Keratinocyte (primary cell): ENCODE data around the gene GAB4. TPM values are rescaled to one million over a fixed set of nuclear protein-coding genes. Genes with fewer than 3 reads are reported as not detected.

Experiments
- DNase-seq: peaks from one replicate; pipeline ENCODE4 v3.0.0-alpha.2; 2011; ENCODE audit warnings: low read depth, missing footprints, low spot score
- FAIRE-seq: peaks from 2 replicates; lab custom pipeline; 2011; peaks lifted over from hg19 to GRCh38; lab: Jason Lieb, UNC
- H2AFZ ChIP-seq: 2 replicates; pipeline ENCODE4 v1.6.0; 2012; ENCODE audit warnings: low read length, control low read depth, inconsistent platforms; ENCODE audit not compliant: control insufficient read depth
- H3K27ac ChIP-seq: 2 replicates; pipeline ENCODE4 v1.5.1; 2011; ENCODE audit warnings: low read length; ENCODE audit not compliant: control insufficient read depth, insufficient read depth
- H3K27me3 ChIP-seq: 3 replicates; pipeline ENCODE4 v1.6.0; 2011; ENCODE audit warnings: low read length; ENCODE audit not compliant: control insufficient read depth, insufficient read depth; ENCODE audit errors: extremely low read depth
- H3K36me3 ChIP-seq, 2 experiments: 2 replicates in 1 of 2; 3 replicates in 1 of 2; pipeline ENCODE4 v1.5.1; 2011; ENCODE audit warnings: low read length in 2 of 2, mild to moderate bottlenecking in 1 of 2; ENCODE audit not compliant: control insufficient read depth in 2 of 2, insufficient read depth in 2 of 2; ENCODE audit errors: extremely low read depth in 1 of 2
- H3K4me1 ChIP-seq: 3 replicates; pipeline ENCODE4 v1.5.1; 2011; ENCODE audit warnings: low read length; ENCODE audit not compliant: control insufficient read depth, insufficient read depth; ENCODE audit errors: extremely low read depth
- H3K4me2 ChIP-seq: 3 replicates; pipeline ENCODE4 v1.6.0; 2011; ENCODE audit warnings: low read depth, low read length; ENCODE audit not compliant: control insufficient read depth, insufficient read depth; ENCODE audit errors: extremely low read depth
- H3K4me3 ChIP-seq, 3 experiments: fragments of 200-600 bp in 1 of 3; sonication (generic) in 1 of 3; 2 replicates in 2 of 3; 3 replicates in 1 of 3; pipeline ENCODE4 v1.5.1; 2011 to 2016; ENCODE audit warnings: low read length in 3 of 3, mild to moderate bottlenecking in 3 of 3, control low read depth in 2 of 3, inconsistent platforms in 1 of 3, low read depth in 1 of 3, mixed read lengths in 1 of 3, mixed run types in 1 of 3, moderate library complexity in 1 of 3; ENCODE audit not compliant: control insufficient read depth in 2 of 3, insufficient read depth in 2 of 3; ENCODE audit errors: extremely low read depth in 1 of 3
- H3K79me2 ChIP-seq: 2 replicates; pipeline ENCODE4 v1.6.0; 2012; ENCODE audit warnings: low read length; ENCODE audit not compliant: control insufficient read depth, insufficient read depth
- H3K9ac ChIP-seq: 3 replicates; pipeline ENCODE4 v1.6.0; 2011; ENCODE audit warnings: low read length; ENCODE audit not compliant: control insufficient read depth, insufficient read depth; ENCODE audit errors: extremely low read depth
- H3K9me1 ChIP-seq: 3 replicates; pipeline ENCODE4 v1.6.0; 2011; ENCODE audit warnings: low read length; ENCODE audit not compliant: control insufficient read depth, insufficient read depth; ENCODE audit errors: extremely low read depth
- H3K9me3 ChIP-seq: 2 replicates; pipeline ENCODE4 v1.5.1; 2012; ENCODE audit warnings: low read depth, low read length; ENCODE audit not compliant: control insufficient read depth
- H4K20me1 ChIP-seq: 3 replicates; pipeline ENCODE4 v1.6.0; 2011; ENCODE audit warnings: low read length; ENCODE audit not compliant: control insufficient read depth, insufficient read depth; ENCODE audit errors: extremely low read depth
- CTCF ChIP-seq, 3 experiments: IDR thresholded peaks in 1 of 3; conservative IDR thresholded peaks in 1 of 3; optimal IDR thresholded peaks in 1 of 3; 2 replicates in 2 of 3; 3 replicates in 1 of 3; pipeline versions ENCODE3 to v1.5.1; 2011; ENCODE audit warnings: low read length in 3 of 3, mild to moderate bottlenecking in 3 of 3, moderate library complexity in 2 of 3, control low read depth in 1 of 3, inconsistent platforms in 1 of 3; ENCODE audit not compliant: insufficient read depth in 2 of 3; ENCODE audit errors: extremely low read depth in 1 of 3
- EZH2 ChIP-seq: IDR thresholded peaks from one replicate; pipeline ENCODE4 v1.6.1; 2012; ENCODE audit warnings: inconsistent platforms, mild to moderate bottlenecking, low read length, moderate library complexity
- dilution Hi-C: fragments of 300-500 bp; cut with MboI; formaldehyde crosslinking; loops from one replicate; pipeline ENCODE4 v1.7.0; 2020; ENCODE audit warnings: low sequenced_read_pairs; ENCODE audit not compliant: extremely low pct_ligation_motif_present
- polyA plus RNA-seq, 5 experiments: library from polyadenylated mRNA; depleted of rRNA in 3 of 5; stranded (reverse) in 3 of 5; stranded (forward) in 1 of 5; unstranded in 1 of 5; fragments of >200 nt; gene quantifications; 1 replicate in 1 of 5; 2 replicates in 3 of 5; 3 replicates in 1 of 5; pipeline versions ENCODE4 v1.2.1 to v1.2.3, GENCODE V29; 2011 to 2012; ENCODE audit warnings: missing spikeins in 2 of 5, low read depth in 1 of 5, low replicate concordance in 1 of 5

GAB4 gene
- polyA plus RNA-seq, 1 donor (not counting 4 experiments of a cell fraction or from before 2014, with no cell fraction given), result not detected

DNA sequence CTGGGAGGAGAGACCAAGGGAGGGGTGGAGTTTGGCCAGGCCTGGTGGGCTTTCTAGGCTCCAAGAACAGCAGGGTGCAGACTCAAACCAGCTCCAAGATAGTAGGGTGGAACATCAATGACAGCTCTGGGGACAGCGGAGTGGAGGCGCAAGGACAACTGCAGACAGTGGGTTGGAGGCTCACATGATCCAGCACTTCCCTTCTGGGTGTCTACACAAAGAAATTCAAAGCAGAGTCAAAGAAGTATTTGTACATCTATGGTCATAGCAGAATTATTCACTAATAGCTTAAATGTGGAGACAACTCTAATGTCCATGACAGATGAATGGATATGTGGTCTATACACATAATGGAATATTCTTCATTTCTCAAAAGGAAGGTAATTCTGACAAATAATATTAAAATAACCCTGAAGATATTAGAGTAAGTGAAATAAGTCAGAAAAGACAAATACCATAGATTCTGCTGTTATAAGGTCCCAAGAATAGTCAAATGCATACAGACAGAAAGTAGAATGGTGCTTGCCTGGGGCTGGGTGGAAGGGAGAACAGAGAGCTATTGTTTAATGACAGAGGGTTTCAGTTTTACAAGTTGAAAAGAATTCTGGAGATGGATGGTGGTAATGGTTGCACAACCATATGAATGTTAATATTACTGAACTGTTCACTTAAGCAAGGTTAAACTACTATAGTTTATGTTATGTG, 5.5 kb upstream of the GAB4 start:
- no peak overlapping the region for H3K4me2 ChIP-seq
- no peaks in the 10 kb centered on the region for H3K9me3 ChIP-seq
- dilution Hi-C loops, result no loop called here
- H3K27me3 ChIP-seq, result no peaks in the 10 kb centered on the region
- no peak overlapping the region for H3K9ac ChIP-seq
- H2AFZ ChIP-seq, result no peak overlapping the region
- H3K9me1 ChIP-seq, result no peaks in the 10 kb centered on the region
- TF ChIP-seq EZH2, result no peak
- no peak for TF ChIP-seq CTCF (optimal IDR thresholded peaks at IDR 0.05 in 1 of 3, IDR thresholded peaks at IDR 0.05 in 1 of 3, conservative IDR thresholded peaks at IDR 0.05 in 1 of 3; ENCODE audit: extremely low read depth in 1 of 3, insufficient read depth in 2 of 3, low read length in 3 of 3)
- no peak for DNase-seq
- H3K4me1 ChIP-seq, result no peaks in the 10 kb centered on the region
- H3K79me2 ChIP-seq, result no peaks in the 10 kb centered on the region
- no peaks in the 10 kb centered on the region for H3K36me3 ChIP-seq
- no peak overlapping the region for H3K4me3 ChIP-seq
- H4K20me1 ChIP-seq, result no peaks in the 10 kb centered on the region
- no peak for FAIRE-seq
- H3K27ac ChIP-seq, result no peak overlapping the region

GRCh38 chr22:17012267-17012666, 4.2 kb upstream of the GAB4 start:
- H3K27ac ChIP-seq, result no peak overlapping the region
- TF ChIP-seq CTCF (optimal IDR thresholded peaks at IDR 0.05 in 1 of 3, IDR thresholded peaks at IDR 0.05 in 1 of 3, conservative IDR thresholded peaks at IDR 0.05 in 1 of 3; ENCODE audit: extremely low read depth in 1 of 3, insufficient read depth in 2 of 3, low read length in 3 of 3), result no peak
- no peak for TF ChIP-seq EZH2
- no peaks in the 10 kb centered on the region for H3K36me3 ChIP-seq
- H3K9ac ChIP-seq, result no peak overlapping the region
- DNase-seq (no peak), FAIRE-seq (no peak)
- H3K27me3 ChIP-seq, result no peaks in the 10 kb centered on the region
- H2AFZ ChIP-seq, result no peak overlapping the region
- no peaks in the 10 kb centered on the region for H3K9me3 ChIP-seq
- H4K20me1 ChIP-seq, result no peaks in the 10 kb centered on the region
- dilution Hi-C loops, result no loop called here
- no peaks in the 10 kb centered on the region for H3K4me1 ChIP-seq
- no peaks in the 10 kb centered on the region for H3K9me1 ChIP-seq
- H3K79me2 ChIP-seq, result no peaks in the 10 kb centered on the region
- no peak overlapping the region for H3K4me2 ChIP-seq
- H3K4me3 ChIP-seq, result no peak overlapping the region
